Globus pallidus (tissue), 1 donor: Measurements from ENCODE around the gene ADTRP.

Experiments
- DNase-seq: peaks from one replicate; pipeline ENCODE4 v3.0.0-alpha.2; 2015; ENCODE audit warnings: low spot score

ADTRP gene

DNA sequence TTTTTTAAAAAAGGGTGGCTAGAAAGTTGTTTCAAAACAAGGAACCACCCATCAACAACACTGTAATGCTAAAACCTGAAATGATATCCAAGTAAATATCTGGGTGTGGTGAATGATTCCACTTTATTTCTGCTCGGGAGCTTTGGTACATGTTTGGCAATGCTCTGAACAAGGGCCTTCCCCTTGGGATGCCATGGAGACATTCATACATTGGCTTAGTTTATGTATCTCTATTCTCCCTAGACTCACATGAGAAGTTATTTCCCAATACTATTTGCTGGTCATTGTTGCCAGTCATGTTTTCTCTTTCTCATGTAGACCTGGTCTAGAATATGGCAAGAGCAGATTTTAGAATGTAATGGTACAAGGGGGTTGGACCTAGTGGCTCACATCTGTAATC is 22.9 kb downstream of the ADTRP start:
- no peak for DNase-seq

DNA sequence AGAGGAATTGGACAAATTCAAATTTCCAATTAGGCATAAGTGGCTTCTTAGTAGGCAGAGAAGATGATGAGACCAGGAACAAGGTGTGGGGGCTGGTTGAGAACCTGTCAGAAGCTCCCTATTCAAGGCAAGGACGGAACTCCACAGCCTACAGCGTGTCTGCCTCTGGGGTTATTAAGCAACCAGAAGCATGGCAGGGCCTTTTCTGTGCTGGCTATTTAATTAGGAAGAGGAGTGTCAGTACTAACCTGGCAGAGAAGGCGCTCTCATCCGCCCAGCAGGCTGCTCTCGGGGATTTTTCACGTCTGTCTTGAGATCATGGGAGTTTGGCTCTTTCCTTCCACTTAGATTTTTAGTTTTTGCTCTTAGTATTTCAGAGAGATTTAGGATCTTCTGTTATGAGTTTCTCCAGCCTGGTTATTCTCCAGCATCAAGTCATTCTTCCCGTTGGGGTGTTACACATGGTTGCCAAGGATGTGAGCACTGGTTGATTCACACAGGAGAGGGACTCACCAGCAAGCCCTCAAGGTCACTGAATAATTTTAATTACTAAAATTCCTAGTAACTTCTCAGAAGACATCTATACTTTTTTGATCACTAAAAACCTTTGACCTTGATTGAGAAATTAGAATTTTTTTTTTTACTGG is 23.9 kb downstream of the ADTRP start:
- DNase-seq, result no peak

DNA sequence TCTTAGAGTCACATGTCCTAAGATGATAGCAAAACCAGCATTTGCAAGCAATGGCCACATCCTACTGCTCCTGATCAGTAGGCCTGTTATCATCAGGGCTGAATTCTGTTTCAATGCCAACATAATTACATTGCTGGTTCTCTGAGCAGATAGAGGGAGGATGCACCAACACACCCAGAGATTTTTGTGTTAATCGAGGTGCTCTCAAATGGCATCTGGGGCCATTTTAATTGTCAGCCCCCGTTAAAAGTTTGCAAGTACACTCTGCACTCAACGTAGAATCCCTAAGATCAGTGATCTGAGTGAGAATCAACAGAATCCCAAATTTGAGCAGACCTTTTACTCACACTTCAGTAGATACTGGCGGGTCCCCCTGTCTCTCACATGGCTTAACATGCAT is 24.8 kb downstream of the ADTRP start:
- no peak for DNase-seq

DNA sequence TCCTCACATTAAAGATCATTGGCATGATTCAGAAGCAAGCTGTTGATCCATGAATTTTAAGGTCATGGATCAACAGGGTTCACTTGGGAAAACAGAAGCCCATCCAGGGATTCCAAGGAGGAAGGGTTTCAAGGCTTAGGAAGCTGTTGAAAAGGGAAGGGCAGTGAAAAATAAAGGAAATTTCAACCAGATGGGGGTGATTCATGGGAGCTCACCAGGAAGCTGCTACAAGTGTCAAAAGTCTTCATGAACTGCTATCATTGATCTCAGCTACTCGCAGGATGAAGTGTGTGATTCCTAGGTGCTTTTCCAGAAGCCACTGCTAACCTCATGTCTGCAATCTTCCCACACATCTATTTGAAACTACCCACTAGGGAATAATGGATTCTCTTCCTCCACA is 26.2 kb downstream of the ADTRP start:
- DNase-seq, result no peak

DNA sequence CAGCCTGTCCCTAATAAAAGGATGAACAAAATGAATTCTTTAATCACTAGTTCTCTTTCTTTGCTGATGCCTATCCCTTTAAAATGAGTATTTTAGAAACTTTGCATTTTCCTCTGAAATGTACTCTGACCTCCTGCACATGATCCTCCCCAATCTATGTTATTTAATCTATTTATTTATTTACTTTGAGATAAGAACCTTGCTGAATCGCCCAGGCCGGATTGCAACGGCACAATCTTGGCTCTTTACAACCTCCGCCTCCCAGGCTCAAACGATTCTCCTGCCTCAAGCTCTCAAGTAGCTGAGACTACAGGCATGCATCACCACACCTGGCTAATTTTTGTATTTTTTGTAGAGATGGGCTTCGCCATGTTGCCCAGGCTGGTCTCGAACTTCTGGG is 27.9 kb downstream of the ADTRP start:
- no peak for DNase-seq

DNA sequence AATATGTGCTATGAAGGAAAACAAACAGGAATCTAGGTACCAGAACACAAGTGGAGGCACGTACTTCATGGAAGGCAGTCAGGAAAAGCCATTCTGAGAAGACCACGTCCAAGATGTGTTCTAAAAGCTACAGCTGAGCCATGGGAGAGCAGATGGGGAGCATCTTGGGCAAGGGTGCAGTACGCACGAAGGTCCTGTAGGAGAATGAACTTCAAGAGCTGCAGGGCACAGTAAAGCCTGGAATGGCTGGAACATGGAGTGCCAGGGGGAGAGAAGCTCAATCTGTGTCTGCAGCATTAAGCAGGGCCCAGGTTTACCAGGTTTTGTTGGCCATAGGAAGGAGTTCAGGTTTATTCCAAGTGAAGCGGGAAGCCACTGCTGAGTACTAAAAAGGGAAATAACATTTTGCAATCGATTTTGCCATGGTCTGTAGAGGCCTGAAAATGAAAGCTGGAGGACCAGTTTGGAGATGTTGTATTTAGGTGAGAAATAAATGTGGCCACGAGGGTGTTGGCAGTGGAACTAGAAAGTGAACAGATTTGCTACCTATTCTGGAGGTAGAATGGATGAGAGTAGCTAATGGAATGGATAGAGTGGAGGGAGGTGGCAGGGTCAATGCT is 29.9 kb downstream of the ADTRP start:
- no peak for DNase-seq

DNA sequence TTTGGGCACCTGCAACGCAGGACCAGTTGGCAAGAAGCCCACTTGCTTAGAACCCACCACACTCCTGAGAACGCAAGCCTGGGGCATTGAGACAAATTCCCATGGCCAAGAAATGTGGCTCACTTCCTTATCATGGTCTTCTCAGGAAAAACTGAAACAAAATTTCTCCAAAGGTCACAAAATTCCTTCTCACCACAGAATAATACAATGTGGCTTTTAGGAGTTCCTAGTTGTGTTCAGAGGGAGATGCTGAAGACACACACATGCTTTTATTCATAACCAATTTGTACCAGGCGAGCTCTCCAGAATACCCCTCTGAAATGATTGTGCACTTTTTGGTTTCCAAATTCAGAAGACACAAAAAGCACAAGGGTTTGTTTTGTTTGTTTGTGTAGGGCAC is 31.6 kb downstream of the ADTRP start:
- no peak for DNase-seq

DNA sequence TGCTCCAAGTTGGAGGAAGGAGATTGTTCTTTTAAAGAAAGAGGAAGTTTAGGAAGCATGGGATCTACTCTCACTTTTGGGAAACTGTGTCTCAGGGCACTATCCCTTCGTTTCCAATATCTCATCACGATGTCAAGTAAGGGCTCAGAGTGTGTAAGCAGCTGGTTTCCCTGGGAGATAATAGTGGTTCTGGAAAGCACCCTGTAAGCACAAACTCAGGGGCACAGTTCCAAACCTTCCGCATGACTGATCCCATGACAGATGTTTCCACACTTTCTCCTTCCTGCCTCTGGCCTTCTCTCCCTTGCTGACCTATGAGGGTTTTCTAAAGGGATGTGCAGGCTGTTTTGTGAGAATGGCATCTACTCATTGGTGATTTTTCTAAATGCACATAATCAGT is 33.9 kb downstream of the ADTRP start:
- DNase-seq, result peak; percentile 14

DNA sequence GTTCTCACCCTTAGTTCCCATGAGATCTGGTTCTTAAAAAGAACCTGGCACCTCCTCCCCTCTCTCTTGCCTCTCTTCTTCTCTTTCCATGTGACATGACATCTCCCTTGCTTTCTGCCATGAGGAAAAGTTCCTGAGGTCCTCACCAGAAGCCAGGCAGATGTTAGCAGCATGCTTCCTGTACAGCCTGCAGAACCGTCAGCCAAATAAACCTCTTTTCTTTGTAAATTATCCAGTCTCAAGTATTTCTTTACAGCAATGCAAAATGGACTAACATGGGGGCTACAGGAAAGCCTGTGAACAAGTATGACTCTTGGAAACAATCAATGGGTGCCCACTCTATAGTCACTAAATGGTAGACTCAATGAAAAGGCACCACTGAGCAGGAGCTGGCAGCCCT is 34.5 kb downstream of the ADTRP start:
- DNase-seq, result no peak

DNA sequence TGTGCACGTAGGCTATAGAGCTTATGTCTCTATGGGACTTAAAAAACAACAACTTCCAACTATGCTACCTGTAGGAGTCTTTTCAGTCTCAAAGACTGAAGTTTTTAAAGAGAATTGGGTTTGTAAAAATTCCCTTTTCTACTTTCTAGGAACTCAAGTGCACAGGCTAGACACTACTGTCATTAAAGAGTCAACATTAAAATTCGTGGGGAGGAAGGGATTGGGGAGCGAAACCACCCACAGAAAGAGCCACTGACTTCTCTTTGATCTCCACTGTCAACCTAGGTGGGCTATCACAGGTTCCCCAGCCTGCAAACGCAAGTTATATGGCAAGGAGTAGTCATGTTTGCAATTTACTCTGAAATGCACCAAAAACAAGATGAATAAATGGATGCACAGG is 37.7 kb downstream of the ADTRP start:
- DNase-seq, result no peak

DNA sequence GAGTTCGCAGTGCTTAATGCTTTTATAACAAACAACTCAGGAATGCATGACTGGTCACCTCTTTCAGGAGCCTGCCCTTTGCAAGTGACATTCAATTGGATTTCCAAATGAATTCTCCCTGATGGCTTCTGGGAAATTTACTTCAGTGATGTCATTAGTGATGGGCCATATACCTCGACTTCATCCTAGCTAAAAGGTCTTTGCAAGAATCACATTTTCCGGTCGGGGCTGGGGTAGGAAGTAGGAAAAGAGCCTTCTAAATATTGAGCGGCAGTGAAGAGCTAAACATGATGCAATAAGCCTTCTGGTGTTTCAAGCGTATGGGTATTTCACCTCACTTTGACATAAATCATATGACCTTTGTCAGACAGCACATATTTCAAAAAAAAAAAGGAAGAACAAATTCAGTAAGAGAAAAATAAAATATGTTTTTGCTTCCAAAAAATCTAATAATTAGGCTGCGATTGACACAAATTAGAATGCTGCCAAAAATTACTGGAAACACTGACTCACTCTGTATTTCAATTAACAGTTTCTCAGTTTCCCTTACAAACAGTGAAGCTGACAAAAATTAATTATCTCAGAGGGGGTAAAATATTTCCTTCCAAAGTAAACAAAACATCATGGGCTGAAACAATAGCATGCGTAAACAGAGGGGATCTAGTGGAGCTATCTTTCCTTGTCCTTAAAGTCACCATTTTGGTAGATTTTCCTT is 39.8 kb downstream of the ADTRP start:
- DNase-seq, result no peak

DNA sequence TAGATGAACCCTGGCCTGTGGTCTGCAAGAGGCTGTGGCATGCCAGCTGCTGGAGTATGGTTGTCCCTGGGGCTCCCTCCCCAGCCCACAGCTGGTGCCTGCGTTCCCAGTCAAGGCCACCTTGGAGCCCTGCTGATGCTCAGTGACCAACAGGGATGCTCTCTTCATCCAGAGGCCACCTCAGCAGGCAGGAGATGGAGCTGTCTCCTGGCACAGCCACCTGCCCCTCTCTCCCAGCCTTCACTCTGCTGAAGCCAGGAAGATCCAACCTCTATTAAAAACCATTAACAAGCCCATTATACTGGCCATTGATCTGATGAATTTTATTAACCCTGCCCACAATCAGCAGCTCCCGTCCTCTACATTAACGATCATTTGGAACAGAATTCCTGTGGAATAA is 40.4 kb downstream of the ADTRP start:
- no peak for DNase-seq

DNA sequence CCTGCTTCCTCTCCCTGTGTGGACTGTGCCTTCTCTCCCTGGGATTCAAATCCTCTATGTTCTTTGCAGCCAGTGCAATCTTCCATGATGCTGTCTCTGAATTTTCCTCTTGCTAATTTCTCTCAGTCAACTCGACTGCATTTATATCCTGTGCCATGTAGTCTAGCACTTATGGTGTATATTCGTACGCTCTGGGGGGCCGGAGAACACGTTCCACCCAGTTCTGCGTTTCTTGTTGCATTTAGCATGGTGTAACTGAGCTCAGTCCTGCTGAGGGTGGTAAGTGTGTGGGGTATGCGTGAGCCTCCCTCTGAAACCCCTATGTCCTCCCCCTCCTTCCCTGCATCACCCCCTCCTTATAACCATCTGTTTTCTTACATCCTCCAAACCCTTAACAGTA is 42.0 kb downstream of the ADTRP start:
- no peak for DNase-seq

DNA sequence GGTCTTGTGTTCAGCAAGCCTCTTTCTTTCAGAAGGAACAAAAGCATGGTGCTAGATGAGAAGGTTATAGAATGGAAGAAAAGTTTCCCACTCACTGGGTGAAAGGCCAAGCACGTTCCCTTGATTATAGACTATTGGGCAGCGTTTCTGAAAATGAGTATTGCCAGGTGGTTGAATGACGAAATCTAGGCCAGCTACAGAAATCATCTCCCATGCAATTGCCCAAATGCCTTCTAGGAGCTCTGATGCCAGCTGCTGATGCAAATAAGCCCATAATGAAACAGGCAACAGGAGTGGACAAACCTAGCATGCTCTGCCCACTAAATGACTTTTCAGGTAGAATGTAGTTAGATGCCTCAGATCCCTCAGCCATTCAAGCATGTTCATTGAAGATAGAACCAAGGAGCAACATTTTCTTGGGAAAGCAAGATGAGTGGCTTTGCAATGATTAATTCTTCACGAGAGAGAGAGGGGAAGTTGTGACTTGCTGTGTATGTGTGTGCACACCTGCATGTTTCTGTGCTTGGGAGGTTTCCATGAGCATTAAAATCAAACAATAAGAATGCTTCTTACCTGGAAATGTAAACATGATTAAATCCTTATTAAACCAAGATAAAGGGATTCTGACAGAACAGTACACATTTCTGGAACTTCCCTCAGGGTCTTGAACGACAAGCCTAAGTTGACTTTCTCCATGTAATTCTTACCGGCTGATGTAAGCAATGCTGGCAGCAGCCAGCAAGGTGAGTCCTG is 43.6 kb downstream of the ADTRP start:
- no peak for DNase-seq

DNA sequence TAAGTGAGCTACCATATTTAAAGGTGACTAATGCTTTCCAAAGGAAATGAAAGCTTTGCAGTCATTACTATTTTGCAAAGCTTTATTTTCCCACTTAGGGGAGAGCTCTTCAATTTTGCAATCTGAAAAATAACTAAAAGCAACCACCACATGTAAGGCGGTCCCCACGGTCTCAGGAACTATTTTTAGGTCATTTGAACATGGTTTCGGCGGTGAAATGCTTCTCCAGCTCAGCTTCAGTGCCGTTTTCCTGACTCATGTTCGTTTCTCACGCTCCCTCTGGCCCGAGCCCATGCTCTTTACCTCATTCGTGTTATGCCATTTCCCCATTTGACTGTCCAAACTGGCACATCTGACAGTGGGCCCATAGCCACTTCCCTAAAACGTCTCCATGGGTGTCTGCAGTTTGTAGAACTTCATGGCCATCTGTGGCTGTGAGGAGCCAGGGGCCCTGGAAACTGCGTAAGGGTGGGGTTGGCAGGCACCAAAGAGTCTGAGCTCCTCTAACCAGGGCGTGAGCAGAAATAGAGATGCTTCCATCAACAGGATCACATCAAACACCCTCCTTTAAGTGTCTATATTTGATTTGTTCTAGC is 46.5 kb downstream of the ADTRP start:
- peak; percentile 63 for DNase-seq

DNA sequence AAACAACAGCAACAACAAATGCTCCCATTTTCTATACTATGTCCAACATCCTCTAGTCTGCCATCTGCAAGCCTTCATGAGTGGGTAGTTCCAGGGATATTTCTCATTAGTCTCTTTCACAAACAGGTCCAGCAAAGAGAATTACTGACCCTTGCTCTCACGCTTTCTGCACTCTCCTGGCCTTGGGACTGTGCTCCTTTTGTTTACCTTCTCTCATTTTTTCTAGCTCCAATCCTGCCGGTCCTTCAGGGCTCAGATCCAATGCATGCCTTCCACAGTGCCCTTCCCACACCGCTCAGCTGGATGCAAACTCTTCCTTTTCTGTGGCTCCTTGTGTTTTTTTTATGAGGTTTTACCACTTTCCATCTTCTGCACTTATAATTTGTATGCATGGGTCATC is 47.2 kb downstream of the ADTRP start:
- no peak for DNase-seq

DNA sequence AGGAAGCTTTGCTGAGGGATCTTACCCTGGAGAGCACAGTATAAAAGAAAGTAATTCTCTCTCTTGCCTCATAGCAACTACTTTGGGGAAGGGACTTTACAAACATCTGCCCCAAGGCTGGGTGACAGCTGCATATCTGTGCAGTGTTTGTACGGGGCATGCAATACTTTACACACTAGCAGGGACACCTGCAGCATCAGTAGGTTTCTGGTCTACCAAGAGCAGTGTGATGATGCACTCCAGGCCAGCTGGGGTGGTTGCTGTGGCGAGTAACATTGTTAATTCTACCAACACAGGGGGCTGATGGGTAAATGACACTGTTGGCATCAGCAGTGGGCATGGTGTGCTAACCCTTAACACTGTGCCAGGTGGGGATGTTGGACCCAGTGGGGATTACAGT is 48.0 kb downstream of the ADTRP start:
- no peak for DNase-seq

DNA sequence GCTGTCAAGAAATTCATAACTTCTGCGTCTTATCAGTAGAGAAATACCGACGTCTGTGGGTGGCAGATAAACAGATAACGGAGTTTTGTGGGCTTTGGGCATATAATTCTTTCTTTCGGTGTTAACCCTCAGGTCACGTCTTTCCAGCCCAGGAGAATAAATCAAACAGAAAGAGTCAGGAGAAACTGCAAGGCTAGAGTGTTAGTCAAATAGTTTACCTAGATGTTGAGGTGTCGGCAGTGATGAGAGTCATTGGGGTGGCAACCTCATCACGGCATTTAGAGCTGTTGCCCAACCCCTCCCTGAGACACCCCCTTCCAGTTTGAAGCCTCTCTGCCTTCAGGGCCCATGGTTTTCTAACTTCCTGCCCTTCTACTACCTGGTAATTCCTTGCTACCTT is 49.5 kb downstream of the ADTRP start:
- DNase-seq, result no peak

DNA sequence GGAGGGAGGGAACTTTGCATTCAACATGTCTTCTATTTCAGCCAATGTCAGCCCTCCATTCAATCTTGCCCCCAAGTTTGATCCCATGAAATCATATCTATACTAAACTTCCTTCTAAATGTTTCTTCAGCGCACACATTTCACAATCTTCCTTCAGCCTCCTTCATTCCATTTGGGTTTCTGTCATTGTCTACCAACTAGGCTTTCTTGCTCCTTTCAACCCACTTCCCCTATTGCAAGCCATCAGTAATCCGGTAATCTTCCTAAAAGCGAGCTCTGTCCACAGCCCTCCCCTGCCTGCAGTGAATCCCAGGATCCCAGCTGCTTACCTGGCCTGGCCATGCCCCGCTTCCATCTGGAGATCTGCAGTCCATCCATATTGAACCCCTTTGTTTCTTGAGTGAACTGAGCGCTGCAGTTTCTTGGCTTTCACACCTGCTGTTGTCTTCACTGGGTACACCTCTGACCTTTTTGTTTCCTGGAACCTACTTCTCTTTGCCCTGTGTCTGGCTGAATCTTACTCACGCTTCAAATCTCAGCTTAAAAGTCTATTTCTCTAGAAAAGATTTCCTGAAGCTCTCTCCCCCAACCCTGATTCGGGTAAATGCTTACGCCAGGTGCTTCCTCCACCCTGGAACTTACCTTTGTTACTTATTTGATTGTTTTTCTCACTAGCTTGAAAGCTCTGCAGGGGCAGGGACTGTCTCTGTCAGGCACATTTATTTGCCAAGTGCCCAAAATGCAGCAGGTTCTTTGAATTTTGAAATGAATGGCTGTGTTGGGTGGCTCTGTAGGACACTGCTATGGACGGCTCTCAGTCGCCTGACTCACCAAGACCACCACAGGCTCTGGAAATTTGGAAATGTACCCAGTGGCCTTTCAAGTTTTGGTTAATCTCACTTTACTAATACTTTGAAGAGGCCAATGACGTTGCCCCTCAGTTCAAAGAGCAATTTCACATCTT is 50.3 kb downstream of the ADTRP start:
- no peak for DNase-seq

DNA sequence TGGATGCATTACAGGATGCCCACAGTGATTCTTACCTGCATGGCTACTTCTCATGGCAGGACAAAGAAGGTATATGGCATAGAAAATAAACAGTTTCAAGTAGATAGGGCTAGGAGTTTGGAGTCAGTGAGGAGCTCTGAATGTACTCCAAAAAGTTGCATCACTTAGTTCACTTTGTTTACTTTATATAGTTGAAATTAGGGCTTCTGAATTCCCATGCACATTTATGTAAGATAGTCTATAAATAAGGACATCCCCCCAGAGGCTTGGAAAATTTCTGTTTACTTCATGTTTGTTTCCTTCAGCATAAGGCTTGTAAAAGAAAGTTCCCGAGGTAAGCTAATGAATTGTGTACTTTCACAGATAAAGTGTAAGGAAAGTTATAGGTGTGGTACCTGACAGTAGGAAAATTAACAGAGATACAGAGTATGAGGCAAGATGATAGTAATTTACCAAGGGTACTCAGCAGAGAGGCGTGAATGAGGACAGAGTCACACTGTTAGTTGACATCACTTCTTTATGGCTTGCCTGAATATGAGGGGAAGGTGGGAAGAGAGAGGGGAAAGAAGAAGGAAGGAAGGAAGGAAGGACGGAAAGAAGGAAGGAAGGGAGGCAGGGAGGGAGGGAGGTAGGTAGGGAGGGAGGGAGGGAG is 51.1 kb downstream of the ADTRP start:
- DNase-seq, result no peak

DNA sequence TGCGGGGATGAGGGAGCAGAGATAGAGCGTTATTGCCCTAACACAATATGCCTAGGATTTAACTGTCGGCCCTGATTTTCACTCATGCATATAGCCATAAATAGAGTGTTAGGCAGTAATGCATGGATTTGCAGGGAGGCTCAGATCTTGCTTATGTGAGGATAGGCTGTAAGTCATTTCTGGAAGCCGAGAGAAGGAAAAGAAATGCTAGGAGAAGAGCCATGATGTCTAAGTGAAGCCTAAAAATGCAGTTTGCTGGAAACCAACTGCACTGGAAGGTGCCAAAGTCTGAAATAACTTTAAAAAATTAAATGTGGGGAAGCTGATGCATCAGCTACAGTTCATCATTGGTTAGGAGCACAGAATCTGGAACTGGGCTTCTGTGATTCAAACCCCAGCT is 54.3 kb downstream of the ADTRP start:
- no peak for DNase-seq
